PFSK-1 (cell line): Measurements from ENCODE around the gene ABI1.

Experiments
- FOXP2 ChIP-seq: optimal IDR thresholded peaks from 2 replicates; pipeline ENCODE3; 2011; ENCODE audit warnings: borderline replicate concordance, control low read depth, inconsistent platforms; ENCODE audit not compliant: insufficient read depth; ENCODE audit errors: extremely low read length, extremely low read depth
- POLR2AphosphoS5 ChIP-seq: IDR thresholded peaks from 2 replicates; pipeline ENCODE4 v1.6.1; 2012; ENCODE audit warnings: low read depth, mild to moderate bottlenecking, control low read depth, low read length, moderate library complexity
- SIN3A ChIP-seq: IDR thresholded peaks from 2 replicates; pipeline ENCODE4 v1.6.1; 2012; ENCODE audit warnings: mild to moderate bottlenecking, low read length, moderate library complexity, borderline replicate concordance; ENCODE audit not compliant: insufficient read depth
- TAF1 ChIP-seq: IDR thresholded peaks from 2 replicates; pipeline ENCODE4 v1.6.1; 2012; ENCODE audit warnings: low read length, control low read depth, borderline replicate concordance; ENCODE audit not compliant: insufficient read depth
- TF ChIP-seq, protein P1 (sequence below), 2 experiments: IDR thresholded peaks; 2 replicates each; pipeline versions ENCODE4 v1.6.1 to v1.8.0; 2011 to 2012; ENCODE audit warnings: low read depth in 2 of 2, low read length in 2 of 2, control low read depth in 1 of 2, inconsistent platforms in 1 of 2, mild to moderate bottlenecking in 1 of 2, moderate library complexity in 1 of 2; ENCODE audit not compliant: insufficient read depth in 1 of 2

The ABI1 gene

GRCh38 chr10:26781797-26782196, 79.0 kb downstream of the ABI1 start:
- TF ChIP-seq FOXP2: no peak
- no peak for TF ChIP-seq POLR2AphosphoS5
- no peak for TF ChIP-seq TAF1
- TF ChIP-seq, protein P1, sequence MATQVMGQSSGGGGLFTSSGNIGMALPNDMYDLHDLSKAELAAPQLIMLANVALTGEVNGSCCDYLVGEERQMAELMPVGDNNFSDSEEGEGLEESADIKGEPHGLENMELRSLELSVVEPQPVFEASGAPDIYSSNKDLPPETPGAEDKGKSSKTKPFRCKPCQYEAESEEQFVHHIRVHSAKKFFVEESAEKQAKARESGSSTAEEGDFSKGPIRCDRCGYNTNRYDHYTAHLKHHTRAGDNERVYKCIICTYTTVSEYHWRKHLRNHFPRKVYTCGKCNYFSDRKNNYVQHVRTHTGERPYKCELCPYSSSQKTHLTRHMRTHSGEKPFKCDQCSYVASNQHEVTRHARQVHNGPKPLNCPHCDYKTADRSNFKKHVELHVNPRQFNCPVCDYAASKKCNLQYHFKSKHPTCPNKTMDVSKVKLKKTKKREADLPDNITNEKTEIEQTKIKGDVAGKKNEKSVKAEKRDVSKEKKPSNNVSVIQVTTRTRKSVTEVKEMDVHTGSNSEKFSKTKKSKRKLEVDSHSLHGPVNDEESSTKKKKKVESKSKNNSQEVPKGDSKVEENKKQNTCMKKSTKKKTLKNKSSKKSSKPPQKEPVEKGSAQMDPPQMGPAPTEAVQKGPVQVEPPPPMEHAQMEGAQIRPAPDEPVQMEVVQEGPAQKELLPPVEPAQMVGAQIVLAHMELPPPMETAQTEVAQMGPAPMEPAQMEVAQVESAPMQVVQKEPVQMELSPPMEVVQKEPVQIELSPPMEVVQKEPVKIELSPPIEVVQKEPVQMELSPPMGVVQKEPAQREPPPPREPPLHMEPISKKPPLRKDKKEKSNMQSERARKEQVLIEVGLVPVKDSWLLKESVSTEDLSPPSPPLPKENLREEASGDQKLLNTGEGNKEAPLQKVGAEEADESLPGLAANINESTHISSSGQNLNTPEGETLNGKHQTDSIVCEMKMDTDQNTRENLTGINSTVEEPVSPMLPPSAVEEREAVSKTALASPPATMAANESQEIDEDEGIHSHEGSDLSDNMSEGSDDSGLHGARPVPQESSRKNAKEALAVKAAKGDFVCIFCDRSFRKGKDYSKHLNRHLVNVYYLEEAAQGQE (IDR thresholded peaks at IDR 0.05; ENCODE audit: insufficient read depth in 1 of 2, low read depth in 2 of 2, low read length in 2 of 2): no peak
- no peak for TF ChIP-seq SIN3A

GRCh38 chr10:26780793-26781601, 79.8 kb downstream of the ABI1 start:
- TF ChIP-seq POLR2AphosphoS5: no peak
- TF ChIP-seq FOXP2: no peak
- TF ChIP-seq, protein P1 (IDR thresholded peaks at IDR 0.05; ENCODE audit: insufficient read depth in 1 of 2, low read depth in 2 of 2, low read length in 2 of 2): no peak
- no peak for TF ChIP-seq SIN3A
- TF ChIP-seq TAF1: no peak

DNA sequence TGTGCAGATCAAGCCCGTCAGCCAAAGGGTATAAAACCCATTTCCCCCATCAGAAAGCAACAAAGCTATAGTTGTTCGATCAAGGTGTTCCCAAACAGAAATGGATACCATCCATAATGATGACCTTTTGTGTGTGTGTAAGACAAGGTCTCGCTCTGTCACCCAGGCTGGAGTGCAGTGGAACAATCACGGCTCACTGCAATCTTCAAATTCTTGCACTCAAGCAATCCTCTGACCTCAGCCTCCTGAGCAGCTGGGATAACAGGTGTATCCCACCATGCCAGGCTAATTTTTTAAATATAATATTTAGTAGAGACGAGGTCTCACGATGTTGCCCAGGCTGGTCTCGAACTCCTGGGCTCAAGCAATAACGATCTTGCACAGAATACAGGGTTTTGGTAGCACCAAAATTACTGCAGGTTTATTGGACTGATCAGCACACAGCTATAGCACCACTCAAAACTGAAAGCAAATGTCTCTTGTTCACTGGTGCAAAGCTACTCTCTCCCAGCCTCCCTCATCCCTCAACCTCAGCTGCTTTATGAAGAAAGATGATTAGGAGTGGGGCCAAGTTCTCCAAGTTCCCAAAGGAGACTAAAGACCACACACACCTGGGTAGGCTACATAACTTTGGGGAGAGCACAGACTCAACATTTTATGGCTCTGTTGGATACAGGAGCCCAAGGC, 80.5 kb downstream of the ABI1 start:
- TF ChIP-seq POLR2AphosphoS5 (no peak), SIN3A (no peak), FOXP2 (no peak), TAF1 (no peak)
- TF ChIP-seq, protein P1 (IDR thresholded peaks at IDR 0.05; ENCODE audit: insufficient read depth in 1 of 2, low read depth in 2 of 2, low read length in 2 of 2): no peak

- no peak for TF ChIP-seq SIN3A
- TF ChIP-seq FOXP2: no peak
- TF ChIP-seq, protein P1 (IDR thresholded peaks at IDR 0.05; ENCODE audit: insufficient read depth in 1 of 2, low read depth in 2 of 2, low read length in 2 of 2): no peak
- no peak for TF ChIP-seq TAF1
- TF ChIP-seq POLR2AphosphoS5: no peak
These were observed 81.4 kb downstream of the ABI1 start for GRCh38 chr10:26779176-26779860.
